HG03159 (cell line): ENCODE data around the gene SYNDIG1L.
"Not testable (repeated sequence)": the region's sequence is repeated elsewhere in the genome, so short reads cannot be mapped to it uniquely, and the experiment has no call there.

Experiments
- ATAC-seq: cut with Tn5 transposase; IDR thresholded peaks from one replicate; pipeline ENCODE4 v1.9.1; 2021; ENCODE audit warnings: mild to moderate bottlenecking, moderate library complexity; ENCODE audit not compliant: unreplicated experiment

Gene SYNDIG1L

DNA sequence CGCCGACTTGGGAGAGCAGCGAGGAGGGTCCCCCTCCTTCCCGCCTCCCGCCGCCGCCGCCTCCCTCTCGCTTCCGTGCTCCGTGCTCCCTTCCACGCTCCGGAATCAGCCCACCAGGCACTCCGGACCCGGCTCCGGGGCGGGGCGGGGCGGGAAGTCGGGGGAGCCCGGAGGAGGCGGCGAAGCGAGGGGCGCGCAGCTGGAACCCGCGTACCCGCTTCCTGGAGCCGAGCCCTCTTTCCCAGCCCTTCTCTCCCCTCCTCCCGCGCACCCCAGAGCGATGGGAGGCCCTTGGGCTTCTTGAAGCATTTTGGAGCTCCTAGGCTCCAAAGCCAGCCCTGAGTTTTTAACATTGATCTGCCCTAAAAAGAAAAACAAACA is at the start of gene SYNDIG1L:
Gene SYNDIG1L (minus strand): TSS at position 9 of the 381 bp plus-strand sequence. CDS start 16,466 bp downstream, outside the sequence.
- ATAC-seq, result no peak

- ATAC-seq, result no peak
Measured at GRCh38 chr14:74475678-74476077, 49.7 kb upstream of the SYNDIG1L start.

- ATAC-seq, result no peak
Measured at GRCh38 chr14:74474376-74474775, 48.4 kb upstream of the SYNDIG1L start.

- ATAC-seq, result no peak
Measured at GRCh38 chr14:74472601-74473000, 46.6 kb upstream of the SYNDIG1L start.

DNA sequence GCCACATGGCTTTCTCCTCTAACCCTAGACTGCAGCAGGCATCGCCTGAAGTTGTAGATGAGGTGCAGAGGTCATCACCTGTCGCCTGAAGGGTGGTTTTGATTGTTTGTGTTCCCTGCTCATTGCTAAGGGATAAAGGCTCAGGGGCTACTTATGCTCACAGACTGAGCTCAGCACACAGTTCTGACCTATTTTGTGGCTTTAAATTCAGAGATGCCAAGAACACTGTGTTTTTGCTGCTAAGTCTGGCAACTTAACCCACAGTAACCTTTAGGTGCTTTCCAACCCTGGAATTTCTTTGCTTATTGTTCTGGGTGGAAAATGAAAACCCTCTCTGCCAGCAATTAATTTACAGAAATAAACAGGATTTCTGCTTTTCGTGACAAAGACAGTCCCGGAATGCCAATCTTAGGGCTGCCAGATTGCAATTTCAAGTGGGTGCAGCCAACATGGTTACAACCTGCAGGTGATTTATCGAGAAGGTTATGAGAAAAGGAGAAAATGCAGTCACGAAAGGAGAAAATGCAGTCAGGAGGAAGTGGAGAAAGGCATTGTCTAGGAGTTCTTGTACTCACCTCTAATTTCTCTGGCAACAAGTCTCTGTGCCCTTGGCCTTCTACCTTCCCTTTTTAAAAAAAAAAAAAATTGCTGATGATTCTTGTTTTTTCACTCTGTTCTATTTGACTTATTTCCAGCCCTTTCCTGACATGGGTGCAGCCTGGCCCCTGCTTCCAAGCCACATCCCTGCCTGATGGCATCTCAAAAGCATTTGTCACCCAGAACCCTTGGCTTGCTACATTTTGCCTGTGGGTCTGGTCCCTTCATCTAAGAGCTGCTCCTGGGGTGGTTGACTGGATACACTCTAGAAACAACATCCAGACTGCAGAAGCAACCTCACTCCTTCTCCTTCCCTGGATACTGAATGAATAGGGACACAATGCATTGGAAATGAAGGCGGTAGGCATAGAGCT is 43.8 kb upstream of the SYNDIG1L start:
- ATAC-seq, result no peak

DNA sequence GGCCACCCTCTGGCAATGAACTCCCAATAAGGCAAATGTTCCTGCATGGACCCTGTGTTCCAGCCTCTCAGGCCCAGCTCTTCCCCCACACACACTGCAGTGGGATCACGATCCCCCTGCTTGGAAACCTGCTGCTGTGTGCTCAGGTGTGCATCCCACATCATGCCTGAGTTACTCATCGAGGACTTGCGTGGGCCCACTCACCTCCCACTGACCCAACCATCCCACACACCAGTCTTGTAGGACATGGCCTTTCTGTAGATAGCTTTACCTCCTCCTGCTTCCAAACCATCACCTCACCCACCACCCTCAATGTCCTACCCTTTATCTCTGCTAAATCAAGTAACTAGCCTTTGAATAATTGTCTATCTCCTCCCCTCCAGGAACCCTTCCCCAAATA is 42.5 kb upstream of the SYNDIG1L start:
- ATAC-seq, result no peak

- no peak for ATAC-seq
Measured at GRCh38 chr14:74465335-74465734, 39.3 kb upstream of the SYNDIG1L start.

- no peak for ATAC-seq
Measured at GRCh38 chr14:74464785-74465184, 38.8 kb upstream of the SYNDIG1L start.

- ATAC-seq, result no peak
Measured at GRCh38 chr14:74463697-74464096, 37.7 kb upstream of the SYNDIG1L start.

DNA sequence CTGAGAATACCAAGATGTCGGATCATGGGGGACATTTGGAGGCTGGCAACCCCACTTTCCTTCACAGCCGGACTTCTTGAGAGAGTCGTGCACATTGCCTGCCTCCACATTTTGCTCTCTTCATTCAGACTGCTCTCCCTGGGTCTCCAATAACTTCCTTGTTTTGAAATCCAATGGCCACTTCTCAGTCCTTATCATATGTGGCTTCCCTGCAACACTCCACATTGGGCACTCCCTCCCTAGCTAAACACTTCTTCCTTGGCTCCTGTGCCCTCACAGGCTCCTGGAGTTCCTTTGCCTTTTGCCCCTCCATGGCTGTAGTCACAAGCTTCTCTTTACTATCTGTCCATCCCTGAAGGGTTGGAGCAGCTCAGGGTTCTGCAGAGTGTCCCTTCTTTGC is 37.0 kb upstream of the SYNDIG1L start:
- ATAC-seq, result no peak

DNA sequence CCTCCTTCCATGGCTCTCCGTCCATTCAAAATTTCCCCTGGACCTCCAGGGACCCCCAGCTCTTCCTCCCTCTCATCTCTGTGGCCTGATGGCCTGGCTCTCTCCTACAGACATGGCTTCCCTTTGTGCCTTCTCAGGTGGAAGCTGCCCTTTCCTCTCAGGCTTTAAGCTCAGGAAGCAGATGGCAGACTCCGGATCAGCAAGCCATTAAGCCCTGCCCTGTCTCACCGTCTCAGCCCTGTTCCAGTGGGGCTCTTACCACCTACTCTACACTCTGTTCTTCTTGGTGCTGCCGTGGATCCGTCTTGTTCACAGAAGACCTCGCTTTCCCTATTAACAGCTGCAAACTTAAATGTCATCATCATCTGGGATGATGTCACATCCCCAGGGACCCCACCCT is 34.0 kb upstream of the SYNDIG1L start:
- no peak for ATAC-seq

- peak; percentile 58 for ATAC-seq
Measured at GRCh38 chr14:74459289-74459946, 33.4 kb upstream of the SYNDIG1L start.

DNA sequence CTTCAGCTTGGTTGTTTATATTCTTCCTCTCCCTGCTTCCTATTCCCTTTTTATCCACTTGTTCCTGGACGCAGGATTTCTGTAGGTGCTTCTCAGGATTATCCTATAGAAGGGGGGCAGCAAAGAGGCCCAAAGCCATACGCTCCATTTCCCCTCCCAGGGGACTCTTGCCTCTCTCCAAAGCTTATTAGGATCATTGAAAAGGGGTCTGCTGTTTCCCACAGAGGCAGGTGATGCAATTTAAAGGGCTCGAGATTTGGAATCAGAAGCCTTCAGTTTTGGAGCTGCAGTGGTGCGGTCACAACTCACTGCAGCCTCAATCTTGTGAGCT is 31.5 kb upstream of the SYNDIG1L start:
- no peak for ATAC-seq

GRCh38 chr14:74456684-74457564 is 30.9 kb upstream of the SYNDIG1L start:
- ATAC-seq, result no peak

- not testable (repeated sequence) for ATAC-seq
Measured at GRCh38 chr14:74454397-74454796, 28.4 kb upstream of the SYNDIG1L start.

DNA sequence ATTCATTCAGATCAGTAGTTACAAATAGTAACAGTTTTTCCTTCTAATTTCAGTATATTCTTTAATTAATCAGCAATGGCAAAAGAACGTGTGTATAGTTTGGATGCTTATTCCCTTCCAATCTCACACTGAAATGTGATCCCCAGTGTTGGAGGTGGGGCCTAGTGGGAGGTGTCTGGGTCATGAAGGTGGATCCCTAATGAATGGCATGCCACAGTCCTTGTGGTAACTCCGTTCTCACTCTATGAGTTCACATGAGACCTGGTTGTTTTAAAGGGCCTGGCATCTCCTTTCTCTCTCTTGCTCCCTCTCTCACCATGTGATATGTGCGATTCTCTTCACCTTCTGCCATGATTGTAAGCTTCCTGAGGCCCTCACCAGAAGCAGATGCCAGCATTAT is 18.9 kb upstream of the SYNDIG1L start:
- ATAC-seq, result no peak

GRCh38 chr14:74442757-74443156 is 16.7 kb upstream of the SYNDIG1L start:
- no peak for ATAC-seq

DNA sequence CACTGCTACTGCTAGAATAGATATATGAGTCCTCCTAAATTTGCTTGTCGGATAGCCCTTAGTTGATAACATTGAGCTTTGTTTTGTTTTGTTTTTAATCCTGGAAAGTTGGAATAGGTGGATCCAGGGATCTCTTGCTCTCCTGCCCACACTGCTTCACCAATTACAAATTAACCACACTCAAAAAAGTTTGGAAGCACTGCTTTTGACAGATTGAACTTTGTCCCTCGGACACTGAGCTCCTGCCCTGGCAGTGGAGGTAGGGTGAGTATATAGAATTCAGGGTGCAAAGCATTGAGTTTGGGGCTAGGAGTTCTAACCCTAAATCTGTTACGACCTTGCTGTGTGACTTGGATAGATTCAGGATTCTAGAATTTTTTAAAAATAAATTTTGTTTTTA is 15.1 kb upstream of the SYNDIG1L start:
- no peak for ATAC-seq

GRCh38 chr14:74438351-74438915 is 12.4 kb upstream of the SYNDIG1L start:
- no peak for ATAC-seq

- no peak for ATAC-seq
Measured at GRCh38 chr14:74437496-74438053, 11.6 kb upstream of the SYNDIG1L start.

DNA sequence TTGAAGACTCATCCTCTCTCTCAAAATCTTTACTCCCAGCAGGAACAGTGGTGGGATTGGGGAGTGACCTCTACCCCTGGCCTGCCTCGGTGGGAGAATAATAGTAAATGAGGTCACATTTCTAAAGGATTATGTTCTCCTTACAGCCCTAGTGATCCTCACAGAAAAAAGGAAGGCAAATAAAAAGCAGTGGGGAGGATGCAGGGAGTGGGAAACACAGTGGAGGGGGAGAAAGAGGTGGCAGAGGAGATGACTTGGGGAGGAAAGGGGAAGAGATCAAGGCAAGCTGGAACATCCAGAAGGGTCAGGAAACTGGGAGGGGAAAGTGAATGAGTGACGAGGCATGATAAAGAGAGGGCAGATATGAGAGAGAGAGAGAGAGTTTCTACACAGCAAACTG is 8.3 kb upstream of the SYNDIG1L start:
- no peak for ATAC-seq
